PC-9 (cell line): Measurements from ENCODE around the gene SIGLEC7. TPM values are rescaled to one million over a fixed set of nuclear protein-coding genes. Genes with fewer than 3 reads are reported as not detected.

Experiments used
- BruUV-seq: library from RNA; stranded (reverse); fragments of 400-500 nt; replicated peaks from 2 replicates; lab custom pipeline; 2021; lab: Mats Ljungman, UMichigan
- CTCF ChIA-PET: fragments of 300-600 bp; sonication (Branson Sonifier 250); formaldehyde crosslinking; loops from one replicate; lab custom pipeline; 2022; ENCODE audit warnings: antibody characterized with exemption; lab: Charles Lee
- POLR2A ChIA-PET: fragments of 300-600 bp; sonication (Branson Sonifier 250); formaldehyde crosslinking; loops from one replicate; lab custom pipeline; 2022; ENCODE audit warnings: antibody characterized with exemption; ENCODE audit not compliant: unreplicated experiment; lab: Charles Lee
- DNase-seq, 2 experiments: peaks; one replicate each; pipeline versions ENCODE4 v3.0.0 to v3.0.0-alpha.2; 2015 to 2022; ENCODE audit warnings: mixed read lengths in 1 of 2
- H2AFZ ChIP-seq: fragments of 200-600 bp; sonication (generic); 2 replicates; pipeline ENCODE4 v1.8.1; 2017; ENCODE audit warnings: antibody characterized with exemption
- H3F3A ChIP-seq: fragments of 200-600 bp; sonication (generic); 2 replicates; pipeline ENCODE4 v1.8.1; 2017; ENCODE audit warnings: antibody characterized with exemption, mild to moderate bottlenecking, low read depth; ENCODE audit not compliant: insufficient read depth
- H3K27ac ChIP-seq: fragments of 200-600 bp; sonication (generic); 2 replicates; pipeline ENCODE4 v1.6.1; 2016; ENCODE audit warnings: mixed run types
- H3K27me3 ChIP-seq: fragments of 200-600 bp; sonication (generic); 2 replicates; pipeline ENCODE4 v1.6.1; 2016; ENCODE audit warnings: low read depth, mixed run types; ENCODE audit not compliant: insufficient read depth
- H3K36me3 ChIP-seq: fragments of 200-600 bp; sonication (generic); 2 replicates; pipeline ENCODE4 v1.6.1; 2016; ENCODE audit warnings: low read depth, mixed run types
- H3K4me1 ChIP-seq: fragments of 200-600 bp; sonication (generic); replicated peaks from 2 replicates; pipeline ENCODE4 v1.6.1; 2016; ENCODE audit warnings: mixed run types; ENCODE audit not compliant: insufficient read depth
- H3K4me2 ChIP-seq: fragments of 200-600 bp; sonication (generic); 2 replicates; pipeline ENCODE4 v1.6.1; 2017; ENCODE audit warnings: mixed run types
- H3K4me3 ChIP-seq: fragments of 200-600 bp; sonication (generic); 2 replicates; pipeline ENCODE4 v1.6.1; 2016; ENCODE audit warnings: mixed run types
- H3K79me2 ChIP-seq: fragments of 200-600 bp; sonication (generic); 2 replicates; pipeline ENCODE4 v1.6.1; 2017; ENCODE audit warnings: low read depth, mixed run types
- H3K9me2 ChIP-seq: fragments of 200-600 bp; sonication (generic); 2 replicates; pipeline ENCODE4 v1.8.1; 2017; ENCODE audit warnings: mild to moderate bottlenecking; ENCODE audit not compliant: insufficient read depth
- H3K9me3 ChIP-seq: fragments of 200-600 bp; sonication (generic); 2 replicates; pipeline ENCODE4 v1.8.1; 2016; ENCODE audit warnings: low read depth; ENCODE audit not compliant: insufficient read depth
- H4K20me1 ChIP-seq: fragments of 200-600 bp; sonication (generic); 2 replicates; pipeline ENCODE4 v1.8.1; 2017; ENCODE audit not compliant: insufficient read depth
- EZH2 ChIP-seq: fragments of 200-600 bp; sonication (generic); IDR thresholded peaks from 2 replicates; pipeline ENCODE4 v1.8.0; 2017; ENCODE audit warnings: antibody characterized with exemption, low read depth
- intact Hi-C: fragments of 100-400 bp; cut with micrococcal nuclease; formaldehyde crosslinking; loops from one replicate; pipeline ENCODE4 v1.10.0; 2022; ENCODE audit not compliant: unreplicated experiment
- total RNA-seq: library from RNA; stranded (reverse); gene quantifications from 2 replicates; pipeline ENCODE4 v1.2.3, GENCODE V29; 2021
- TF ChIP-seq, protein P1 (sequence below): fragments of 200-600 bp; sonication (generic); conservative IDR thresholded peaks from 2 replicates; pipeline ENCODE4 v1.6.1; 2017; ENCODE audit warnings: mixed run types, antibody characterized with exemption, mild to moderate bottlenecking, moderate library complexity

The SIGLEC7 gene
- total RNA-seq, 1 experiment from 2014 or later: not detected

DNA sequence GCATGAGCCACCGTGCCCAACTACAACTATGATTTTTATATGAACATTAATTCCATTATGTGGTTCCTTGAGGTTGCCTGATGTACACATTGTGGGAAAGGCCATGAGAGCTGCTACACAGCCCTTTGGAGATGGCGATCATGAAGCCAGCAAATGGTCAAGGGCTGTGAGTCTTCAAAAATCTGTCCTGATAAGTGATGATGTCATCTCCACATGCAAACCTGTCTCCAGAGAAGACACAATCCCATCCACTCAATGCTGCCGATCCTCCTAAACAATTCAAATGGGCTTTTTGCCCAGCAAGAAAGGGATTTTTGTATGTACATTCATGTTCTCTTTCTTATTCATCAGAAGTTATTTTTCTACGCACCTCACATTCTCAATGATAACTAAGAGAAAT lies 17.6 kb downstream of the SIGLEC7 start:
- Histone ChIP-seq H3K9me2 (no peaks in the 10 kb centered on the region), H3K79me2 (no peaks in the 10 kb centered on the region), H3K36me3 (no peaks in the 10 kb centered on the region), H3F3A (no peaks in the 10 kb centered on the region), H3K27ac (no peak overlapping the region), H3K4me2 (no peak overlapping the region), H3K27me3 (peaks cover 81% of the 10 kb centered on the region), H4K20me1 (no peaks in the 10 kb centered on the region), H3K9me3 (no peaks in the 10 kb centered on the region), H3K4me3 (no peak overlapping the region), H3K4me1 (no peaks in the 10 kb centered on the region), H2AFZ (no peak overlapping the region)
- no TSS peak for BruUV-seq
- POLR2A ChIA-PET: no interaction called here
- intact Hi-C loops: no loop called here
- TF ChIP-seq EZH2: no peak
- TF ChIP-seq, protein P1, sequence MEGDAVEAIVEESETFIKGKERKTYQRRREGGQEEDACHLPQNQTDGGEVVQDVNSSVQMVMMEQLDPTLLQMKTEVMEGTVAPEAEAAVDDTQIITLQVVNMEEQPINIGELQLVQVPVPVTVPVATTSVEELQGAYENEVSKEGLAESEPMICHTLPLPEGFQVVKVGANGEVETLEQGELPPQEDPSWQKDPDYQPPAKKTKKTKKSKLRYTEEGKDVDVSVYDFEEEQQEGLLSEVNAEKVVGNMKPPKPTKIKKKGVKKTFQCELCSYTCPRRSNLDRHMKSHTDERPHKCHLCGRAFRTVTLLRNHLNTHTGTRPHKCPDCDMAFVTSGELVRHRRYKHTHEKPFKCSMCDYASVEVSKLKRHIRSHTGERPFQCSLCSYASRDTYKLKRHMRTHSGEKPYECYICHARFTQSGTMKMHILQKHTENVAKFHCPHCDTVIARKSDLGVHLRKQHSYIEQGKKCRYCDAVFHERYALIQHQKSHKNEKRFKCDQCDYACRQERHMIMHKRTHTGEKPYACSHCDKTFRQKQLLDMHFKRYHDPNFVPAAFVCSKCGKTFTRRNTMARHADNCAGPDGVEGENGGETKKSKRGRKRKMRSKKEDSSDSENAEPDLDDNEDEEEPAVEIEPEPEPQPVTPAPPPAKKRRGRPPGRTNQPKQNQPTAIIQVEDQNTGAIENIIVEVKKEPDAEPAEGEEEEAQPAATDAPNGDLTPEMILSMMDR: no peak
- CTCF ChIA-PET: no interaction called here
- no peak for DNase-seq

DNA sequence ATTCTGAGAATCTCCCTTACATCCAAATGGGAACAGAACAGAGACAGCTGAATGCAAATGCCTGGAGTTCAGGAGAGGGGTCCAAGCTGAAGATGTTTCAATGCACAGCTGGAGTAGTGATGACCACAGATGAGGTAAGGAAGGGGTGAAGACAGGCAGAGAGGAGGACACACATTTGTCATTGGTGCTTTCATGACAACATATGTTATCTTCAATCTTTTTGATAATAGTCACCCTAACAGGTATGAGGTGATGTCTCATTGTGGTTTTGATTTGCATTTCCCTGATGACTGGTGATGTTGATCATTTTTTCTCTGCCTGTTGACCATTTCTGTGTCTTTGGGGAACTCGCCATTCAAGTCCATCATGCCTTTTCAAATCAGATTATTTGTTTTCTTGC lies 19.2 kb downstream of the SIGLEC7 start:
- H3K36me3 ChIP-seq: no peaks in the 10 kb centered on the region
- H2AFZ ChIP-seq: no peak overlapping the region
- BruUV-seq: no TSS peak
- no peak overlapping the region for H3K4me3 ChIP-seq
- no peak for DNase-seq
- H3K4me1 ChIP-seq: no peaks in the 10 kb centered on the region
- no peaks in the 10 kb centered on the region for H4K20me1 ChIP-seq
- no peaks in the 10 kb centered on the region for H3K9me3 ChIP-seq
- intact Hi-C loops: no loop called here
- ChIA-PET POLR2A (no interaction called here), CTCF (no interaction called here)
- no peak for TF ChIP-seq EZH2
- TF ChIP-seq, protein P1: no peak
- no peaks in the 10 kb centered on the region for H3K9me2 ChIP-seq
- no peaks in the 10 kb centered on the region for H3K79me2 ChIP-seq
- no peak overlapping the region for H3K4me2 ChIP-seq
- H3K27me3 ChIP-seq: peaks cover 79% of the 10 kb centered on the region
- no peak overlapping the region for H3K27ac ChIP-seq
- H3F3A ChIP-seq: no peaks in the 10 kb centered on the region

DNA sequence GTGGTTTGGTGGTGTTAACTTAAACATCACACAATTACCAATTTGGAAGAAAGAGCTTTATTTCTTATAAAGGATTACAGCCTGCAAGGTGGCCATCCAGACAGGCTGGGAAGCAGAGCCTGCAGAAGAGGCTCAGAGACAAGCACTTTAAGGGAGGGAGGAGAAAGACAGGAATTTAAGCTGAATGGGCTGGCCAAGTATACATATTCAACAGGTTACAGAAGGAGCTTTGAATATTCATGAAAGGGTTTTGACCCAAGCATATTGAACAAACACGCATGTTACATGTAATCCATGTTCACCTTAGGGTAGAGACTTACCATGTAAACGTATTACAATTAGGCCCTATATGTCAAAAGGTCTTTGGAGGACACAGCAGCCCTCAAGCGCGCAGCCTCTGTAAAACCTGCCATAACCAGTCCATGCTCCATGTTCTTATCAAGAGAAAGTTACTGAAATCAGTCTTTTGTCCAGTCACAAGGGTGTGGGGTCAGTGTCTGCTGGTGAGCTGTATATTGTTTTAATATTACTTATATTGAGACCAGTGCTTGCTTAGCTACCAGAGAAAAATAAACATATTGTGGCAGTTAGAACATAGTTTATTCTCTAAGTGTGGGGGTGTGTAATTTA lies 19.9 kb downstream of the SIGLEC7 start:
- Histone ChIP-seq H3K9me2 (no peaks in the 10 kb centered on the region), H3K4me3 (no peak overlapping the region), H3F3A (no peaks in the 10 kb centered on the region), H3K27me3 (peaks cover 79% of the 10 kb centered on the region), H3K4me1 (no peaks in the 10 kb centered on the region), H2AFZ (no peak overlapping the region), H4K20me1 (no peaks in the 10 kb centered on the region), H3K36me3 (no peaks in the 10 kb centered on the region), H3K4me2 (no peak overlapping the region), H3K9me3 (no peaks in the 10 kb centered on the region), H3K27ac (no peak overlapping the region), H3K79me2 (no peaks in the 10 kb centered on the region)
- intact Hi-C loops: no loop called here
- ChIA-PET CTCF (no interaction called here), POLR2A (no interaction called here)
- TF ChIP-seq, protein P1: no peak
- no peak for TF ChIP-seq EZH2
- no TSS peak for BruUV-seq
- DNase-seq: no peak
